Cardiac muscle cell (in vitro differentiated cells and primary cell): ENCODE results near the gene HS6ST3. TPM values are rescaled to one million over a fixed set of nuclear protein-coding genes. Genes with fewer than 3 reads are reported as not detected.

Experiments
- DNase-seq, 2 donors: peaks; one replicate each; pipeline versions ENCODE4 v3.0.0 to v3.0.0-alpha.2; 2010 to 2017; ENCODE audit warnings: low read depth in 1 of 2, low spot score in 1 of 2
- H3K27ac ChIP-seq: fragments of 200-600 bp; sonication (generic); 2 replicates; pipeline ENCODE4 v1.5.1; 2016
- H3K27me3 ChIP-seq: fragments of 200-600 bp; sonication (generic); 2 replicates; pipeline ENCODE4 v1.6.0; 2016; ENCODE audit warnings: control low read depth
- H3K36me3 ChIP-seq: fragments of 200-600 bp; sonication (generic); 2 replicates; pipeline ENCODE4 v1.5.1; 2016; ENCODE audit warnings: control low read depth
- H3K4me1 ChIP-seq: fragments of 200-600 bp; sonication (generic); 2 replicates; pipeline ENCODE4 v1.8.1; 2017; ENCODE audit warnings: low read depth, mild to moderate bottlenecking, mixed run types
- H3K4me3 ChIP-seq: fragments of 200-600 bp; sonication (generic); 2 replicates; pipeline ENCODE4 v1.5.1; 2016; ENCODE audit warnings: mild to moderate bottlenecking
- H3K9me3 ChIP-seq: fragments of 200-600 bp; sonication (generic); 2 replicates; pipeline ENCODE4 v1.5.1; 2017; ENCODE audit warnings: low read depth, mild to moderate bottlenecking, control low read depth
- CTCF ChIP-seq: IDR thresholded peaks from 2 replicates; pipeline ENCODE4 v1.5.1; 2012; ENCODE audit warnings: low read depth, mild to moderate bottlenecking, low read length
- polyA plus RNA-seq: library from polyadenylated mRNA; unstranded; fragments of >200 nt; fragmentation: Nextera tagmentation; extraction: Ambion mirVana; gene quantifications from 2 replicates; pipeline ENCODE4 v1.2.1, GENCODE V29; 2016
- total RNA-seq: library from RNA; depleted of rRNA; stranded (reverse); fragments of >200 nt; gene quantifications from 2 replicates; pipeline ENCODE4 v1.2.3, GENCODE V29; 2016

HS6ST3 gene
- total and polyA plus RNA-seq, 2 experiments from 2014 or later, result 0.38 to 0.39 TPM

GRCh38 chr13:96741779-96742178, 651.9 kb downstream of the HS6ST3 start:
- Histone ChIP-seq H3K4me1 (no peaks in the 10 kb centered on the region), H3K9me3 (no peaks in the 10 kb centered on the region), H3K27me3 (no peaks in the 10 kb centered on the region), H3K4me3 (no peak overlapping the region), H3K36me3 (no peaks in the 10 kb centered on the region), H3K27ac (no peak overlapping the region)
- DNase-seq, result no peak
- no peak for TF ChIP-seq CTCF

- no peak for DNase-seq
- H3K36me3 ChIP-seq, result no peaks in the 10 kb centered on the region
- H3K9me3 ChIP-seq, result no peaks in the 10 kb centered on the region
- no peak for TF ChIP-seq CTCF
- no peaks in the 10 kb centered on the region for H3K4me1 ChIP-seq
- no peak overlapping the region for H3K4me3 ChIP-seq
- no peak overlapping the region for H3K27ac ChIP-seq
- no peaks in the 10 kb centered on the region for H3K27me3 ChIP-seq
These were observed 653.6 kb downstream of the HS6ST3 start for GRCh38 chr13:96743296-96744089.

- no peaks in the 10 kb centered on the region for H3K9me3 ChIP-seq
- H3K4me3 ChIP-seq, result no peak overlapping the region
- no peak for TF ChIP-seq CTCF
- H3K4me1 ChIP-seq, result no peaks in the 10 kb centered on the region
- H3K27me3 ChIP-seq, result no peaks in the 10 kb centered on the region
- H3K27ac ChIP-seq, result no peak overlapping the region
- DNase-seq, result no peak
- no peaks in the 10 kb centered on the region for H3K36me3 ChIP-seq
These were observed 654.7 kb downstream of the HS6ST3 start for GRCh38 chr13:96744367-96745331.

- no peak for DNase-seq
- no peaks in the 10 kb centered on the region for H3K4me1 ChIP-seq
- no peak overlapping the region for H3K27ac ChIP-seq
- no peak for TF ChIP-seq CTCF
- H3K4me3 ChIP-seq, result no peak overlapping the region
- H3K27me3 ChIP-seq, result no peaks in the 10 kb centered on the region
- no peaks in the 10 kb centered on the region for H3K36me3 ChIP-seq
- H3K9me3 ChIP-seq, result no peaks in the 10 kb centered on the region
These were observed 657.0 kb downstream of the HS6ST3 start for GRCh38 chr13:96746886-96747285.

GRCh38 chr13:96749825-96750224, 659.9 kb downstream of the HS6ST3 start:
- no peak for DNase-seq
- H3K4me1 ChIP-seq, result no peaks in the 10 kb centered on the region
- H3K36me3 ChIP-seq, result no peaks in the 10 kb centered on the region
- no peak overlapping the region for H3K27ac ChIP-seq
- H3K4me3 ChIP-seq, result no peak overlapping the region
- no peak for TF ChIP-seq CTCF
- H3K9me3 ChIP-seq, result no peaks in the 10 kb centered on the region
- H3K27me3 ChIP-seq, result no peaks in the 10 kb centered on the region
